Esophagus muscularis mucosa (tissue), 4 donors: ENCODE data around the gene ECI1.

Source experiments
- CTCF ChIP-seq, 3 experiments: fragments of 200-600 bp in 2 of 3; fragments of 450-650 bp in 1 of 3; sonication (generic) in 2 of 3; IDR thresholded peaks; one replicate each; pipeline ENCODE4 v1.5.1; 2017 to 2019; ENCODE audit warnings: antibody characterized with exemption in 3 of 3, mild to moderate bottlenecking in 2 of 3, moderate library complexity in 1 of 3
- EP300 ChIP-seq: sonication (generic); formaldehyde crosslinking; IDR thresholded peaks from one replicate; pipeline ENCODE4 v1.6.1; 2017; ENCODE audit warnings: antibody characterized with exemption
- POLR2AphosphoS5 ChIP-seq, 2 donors: sonication (generic); formaldehyde crosslinking; IDR thresholded peaks; one replicate each; pipeline ENCODE4 v1.6.1; 2017; ENCODE audit warnings: antibody characterized with exemption in 2 of 2

DNA sequence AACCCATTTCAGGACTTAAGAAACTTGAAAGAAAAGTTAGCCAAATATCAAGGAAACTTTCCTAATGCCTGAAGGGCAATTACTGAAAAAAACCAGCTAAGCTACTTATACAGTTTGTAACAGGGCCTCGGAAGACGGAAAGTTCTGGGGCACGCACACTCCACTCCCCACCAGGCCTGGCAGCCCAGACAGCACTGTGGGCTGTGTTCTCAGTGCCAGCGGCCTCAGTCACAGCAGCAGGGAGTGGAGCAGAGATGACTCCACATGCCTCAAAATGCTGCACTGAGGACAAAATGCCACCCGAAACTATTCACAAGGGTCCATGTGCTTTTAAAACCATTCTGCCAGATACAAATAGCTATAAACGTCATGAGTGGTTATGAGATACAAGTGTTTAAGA, 6.3 kb upstream of the ECI1 start:
- TF ChIP-seq CTCF (IDR thresholded peaks at IDR 0.05) = no peak
- TF ChIP-seq POLR2AphosphoS5 (IDR thresholded peaks at IDR 0.05) = no peak
- no peak for TF ChIP-seq EP300
